RWPE1 (cell line): ENCODE results near the gene NDUFB6.

ENCODE experiments used
- CTCF ChIA-PET: fragments of 350-600 bp; sonication (Branson Sonifier 250); formaldehyde crosslinking; extraction: SDS; loops from one replicate; lab custom pipeline; 2021; lab: Yijun Ruan, JAX
- POLR2A ChIA-PET: fragments of 400-600 bp; formaldehyde crosslinking; extraction: SDS; loops from one replicate; lab custom pipeline; 2020; ENCODE audit warnings: antibody characterized with exemption; ENCODE audit not compliant: low non-redundant PET; lab: Yijun Ruan, JAX
- DNase-seq: peaks from one replicate; pipeline ENCODE4 v3.0.0; 2012; ENCODE audit warnings: low spot score
- H3K27ac ChIP-seq: fragments of 450-650 bp; 2 replicates; pipeline ENCODE4 v1.5.1; 2017
- TF ChIP-seq, protein P1 (sequence below): fragments of 450-650 bp; conservative IDR thresholded peaks from 2 replicates; pipeline ENCODE4 v1.5.1; 2017; ENCODE audit warnings: low read depth, mild to moderate bottlenecking

The NDUFB6 gene

GRCh38 chr9:32554591-32554990, 18.4 kb downstream of the NDUFB6 start:
- POLR2A ChIA-PET: no interaction called here
- TF ChIP-seq, protein P1, sequence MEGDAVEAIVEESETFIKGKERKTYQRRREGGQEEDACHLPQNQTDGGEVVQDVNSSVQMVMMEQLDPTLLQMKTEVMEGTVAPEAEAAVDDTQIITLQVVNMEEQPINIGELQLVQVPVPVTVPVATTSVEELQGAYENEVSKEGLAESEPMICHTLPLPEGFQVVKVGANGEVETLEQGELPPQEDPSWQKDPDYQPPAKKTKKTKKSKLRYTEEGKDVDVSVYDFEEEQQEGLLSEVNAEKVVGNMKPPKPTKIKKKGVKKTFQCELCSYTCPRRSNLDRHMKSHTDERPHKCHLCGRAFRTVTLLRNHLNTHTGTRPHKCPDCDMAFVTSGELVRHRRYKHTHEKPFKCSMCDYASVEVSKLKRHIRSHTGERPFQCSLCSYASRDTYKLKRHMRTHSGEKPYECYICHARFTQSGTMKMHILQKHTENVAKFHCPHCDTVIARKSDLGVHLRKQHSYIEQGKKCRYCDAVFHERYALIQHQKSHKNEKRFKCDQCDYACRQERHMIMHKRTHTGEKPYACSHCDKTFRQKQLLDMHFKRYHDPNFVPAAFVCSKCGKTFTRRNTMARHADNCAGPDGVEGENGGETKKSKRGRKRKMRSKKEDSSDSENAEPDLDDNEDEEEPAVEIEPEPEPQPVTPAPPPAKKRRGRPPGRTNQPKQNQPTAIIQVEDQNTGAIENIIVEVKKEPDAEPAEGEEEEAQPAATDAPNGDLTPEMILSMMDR: no peak

DNA sequence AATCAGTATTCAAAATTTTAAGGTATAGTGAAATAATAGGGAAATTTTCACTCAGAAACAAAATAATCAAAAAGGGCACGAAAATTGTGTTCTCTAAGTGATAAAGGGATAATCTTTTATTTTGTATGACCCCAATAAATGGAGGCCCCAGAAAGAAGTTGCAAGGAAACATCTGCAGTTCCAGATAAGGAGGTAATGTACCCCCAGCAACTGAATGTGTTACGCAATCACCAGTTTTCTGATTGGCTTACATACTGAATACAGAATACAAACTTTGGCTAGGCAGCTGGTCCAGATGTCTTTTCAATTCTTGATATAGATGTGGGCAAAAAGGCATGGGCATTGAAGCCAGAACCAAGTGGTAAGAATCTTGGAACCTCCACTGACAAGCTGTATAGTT, 18.9 kb downstream of the NDUFB6 start:
- ChIA-PET POLR2A (no interaction called here), CTCF (no interaction called here)
- no peak for DNase-seq
- H3K27ac ChIP-seq: no peak overlapping the region
- TF ChIP-seq, protein P1: no peak

More at GRCh38 chr9:32554591-32554990, 18.4 kb downstream of the NDUFB6 start:
- no peak overlapping the region for H3K27ac ChIP-seq
- CTCF ChIA-PET: no interaction called here
- DNase-seq: no peak

- peak within 1 kb of the TSS; percentile 93 for H3K27ac ChIP-seq
- ChIA-PET POLR2A (interaction anchor here (0.7 kb wide), 1 partner anchor 644 kb away, joined by 8 read pairs; no protein-coding TSS in a partner anchor), CTCF (interaction anchor here (0.9 kb wide), 1 partner anchor 167 kb away, joined by 4 read pairs; no protein-coding TSS in a partner anchor)
- DNase-seq: peak; percentile 95
- TF ChIP-seq, protein P1: no peak
Measured at GRCh38 chr9:32552172-32552872, 20.6 kb downstream of the NDUFB6 start, which contains the start of the genes SMIM27 and TOPORS. Gene SMIM27, plus strand, starts transcription at chr9:32552327. Its CDS starts 108 bp downstream, at chr9:32552435. Gene TOPORS, minus strand, starts transcription at chr9:32552586. Its CDS starts 150 bp downstream, at chr9:32552436.

- TF ChIP-seq, protein P1: no peak
- H3K27ac ChIP-seq: peak overlapping the region; percentile 93
- CTCF ChIA-PET: interaction anchor here (0.9 to 2.1 kb wide), 2 partner anchors 21 to 167 kb away, joined by 4 to 9 read pairs; no protein-coding TSS in a partner anchor
- DNase-seq: peak; percentile 58
- POLR2A ChIA-PET: interaction anchor here (0.7 kb wide), 1 partner anchor 643 kb away, joined by 8 read pairs; no protein-coding TSS in a partner anchor
Measured at GRCh38 chr9:32551276-32552051, 21.5 kb downstream of the NDUFB6 start.

- H3K27ac ChIP-seq: peak overlapping the region; percentile 93
- ChIA-PET POLR2A (no interaction called here), CTCF (interaction anchor here (2.1 to 2.7 kb wide), 2 partner anchors 21 to 172 kb away, joined by 9 read pairs; no protein-coding TSS in a partner anchor)
- peak; percentile 98 for DNase-seq
- TF ChIP-seq, protein P1: peak; percentile 52
Measured at GRCh38 chr9:32550562-32551275, 22.2 kb downstream of the NDUFB6 start.
